Natural killer cell treated with Interleukin-12 subunit alpha and Interleukin-12 subunit beta and Interleukin-15 and Interleukin-18, amount 100 ng/mL, for 72 hours (primary cell): ENCODE data around the gene DPYD. TPM values are rescaled to one million over a fixed set of nuclear protein-coding genes. Genes with fewer than 3 reads are reported as not detected.

Source experiments
- ATAC-seq, 2 donors: fragments of 150-1000 bp; cut with Tn5 transposase in 1 of 2; sonication (Bioruptor Pico), chemical (Tn5 transposase) in 1 of 2; 2 replicates each; pipeline ENCODE4 v1.10.0; 2021
- DNase-seq: peaks from one replicate; pipeline ENCODE4 v3.0.0; 2022; ENCODE audit warnings: low spot score
- H3K27ac Mint-ChIP-seq, 2 donors: 1 replicate in 1 of 2; 2 replicates in 1 of 2; pipeline ENCODE4 v1.8.0; 2022; ENCODE audit warnings: mixed read lengths in 2 of 2, mild to moderate bottlenecking in 1 of 2, moderate library complexity in 1 of 2
- H3K27me3 Mint-ChIP-seq, 2 donors: 1 replicate in 1 of 2; 2 replicates in 1 of 2; pipeline ENCODE4 v1.8.0; 2022; ENCODE audit warnings: mixed read lengths in 2 of 2
- H3K36me3 Mint-ChIP-seq: one replicate; pipeline ENCODE4 v1.8.0; 2022; ENCODE audit warnings: mixed read lengths
- H3K4me1 Mint-ChIP-seq, 2 donors: 1 replicate in 1 of 2; 2 replicates in 1 of 2; pipeline ENCODE4 v1.8.0; 2022; ENCODE audit warnings: low read depth in 2 of 2, mixed read lengths in 2 of 2, mild to moderate bottlenecking in 1 of 2
- H3K4me3 Mint-ChIP-seq: one replicate; pipeline ENCODE4 v1.8.0; 2022; ENCODE audit warnings: mixed read lengths
- H3K9me3 Mint-ChIP-seq: 2 replicates; pipeline ENCODE4 v1.8.0; 2022; ENCODE audit warnings: mixed read lengths
- total RNA-seq, 2 donors: library from RNA; stranded (reverse); gene quantifications; one replicate each; pipeline ENCODE4 v1.2.3, GENCODE V29; 2022

The DPYD gene
- total RNA-seq, 2 donors from 2014 or later: 33.9 to 34.8 TPM

- H3K4me1 Mint-ChIP-seq: peaks cover 4 to 5% of the 10 kb centered on the region in 2 donors
- no peak overlapping the region for H3K27ac Mint-ChIP-seq
- no peak overlapping the region for H3K4me3 Mint-ChIP-seq
- ATAC-seq (no peak), DNase-seq (no peak)
- no peaks in the 10 kb centered on the region for H3K27me3 Mint-ChIP-seq
- H3K9me3 Mint-ChIP-seq: peaks cover 4% of the 10 kb centered on the region
- no peaks in the 10 kb centered on the region for H3K36me3 Mint-ChIP-seq
Measured at GRCh38 chr1:97506368-97506767, 414.5 kb downstream of the DPYD start.

DNA sequence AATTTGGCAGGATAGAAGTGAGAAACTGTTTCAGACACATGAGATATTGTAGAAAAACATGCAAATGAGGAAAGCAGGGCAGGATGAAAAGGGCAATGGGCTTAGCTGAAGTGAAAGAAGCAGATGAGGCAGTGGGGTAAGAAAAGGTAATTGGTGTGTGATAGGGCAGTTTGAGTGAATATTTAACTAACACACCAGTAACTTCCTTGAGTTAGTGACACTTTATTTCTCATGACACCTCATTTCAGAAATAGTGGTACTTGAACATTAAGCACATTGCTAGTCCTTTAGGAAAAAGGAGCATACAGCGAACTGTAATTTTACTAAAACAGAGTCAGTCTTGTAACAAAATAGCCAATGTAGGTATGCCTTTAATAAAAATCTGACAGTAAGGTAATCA, 415.0 kb downstream of the DPYD start:
- H3K9me3 Mint-ChIP-seq: peaks cover 4% of the 10 kb centered on the region
- DNase-seq (no peak), ATAC-seq (no peak)
- H3K36me3 Mint-ChIP-seq: no peaks in the 10 kb centered on the region
- H3K27me3 Mint-ChIP-seq: no peaks in the 10 kb centered on the region
- peak overlapping the region in 1 of 2 donors; percentile 9 for H3K27ac Mint-ChIP-seq
- peaks cover 4 to 5% of the 10 kb centered on the region in 2 donors for H3K4me1 Mint-ChIP-seq
- H3K4me3 Mint-ChIP-seq: no peak overlapping the region

GRCh38 chr1:97505289-97505688, 415.5 kb downstream of the DPYD start:
- ATAC-seq (no peak), DNase-seq (no peak)
- peak overlapping the region in 1 of 2 donors; percentile 9 for H3K27ac Mint-ChIP-seq
- peaks cover 4% of the 10 kb centered on the region for H3K9me3 Mint-ChIP-seq
- no peak overlapping the region for H3K4me3 Mint-ChIP-seq
- no peaks in the 10 kb centered on the region for H3K27me3 Mint-ChIP-seq
- H3K36me3 Mint-ChIP-seq: no peaks in the 10 kb centered on the region
- H3K4me1 Mint-ChIP-seq: peaks cover 4 to 5% of the 10 kb centered on the region in 2 donors

GRCh38 chr1:97502360-97502759, 418.5 kb downstream of the DPYD start:
- no peak for ATAC-seq
- no peak overlapping the region for H3K27ac Mint-ChIP-seq
- peaks cover 4 to 5% of the 10 kb centered on the region in 2 donors for H3K4me1 Mint-ChIP-seq
- H3K4me3 Mint-ChIP-seq: no peak overlapping the region
- H3K36me3 Mint-ChIP-seq: no peaks in the 10 kb centered on the region
- no peaks in the 10 kb centered on the region for H3K27me3 Mint-ChIP-seq
- no peaks in the 10 kb centered on the region for H3K9me3 Mint-ChIP-seq
- no peak for DNase-seq

GRCh38 chr1:97501628-97502027, 419.2 kb downstream of the DPYD start:
- DNase-seq (no peak), ATAC-seq (no peak)
- no peaks in the 10 kb centered on the region for H3K36me3 Mint-ChIP-seq
- no peaks in the 10 kb centered on the region for H3K27me3 Mint-ChIP-seq
- H3K4me3 Mint-ChIP-seq: no peak overlapping the region
- peaks cover 4 to 5% of the 10 kb centered on the region in 2 donors for H3K4me1 Mint-ChIP-seq
- no peak overlapping the region for H3K27ac Mint-ChIP-seq
- no peaks in the 10 kb centered on the region for H3K9me3 Mint-ChIP-seq

DNA sequence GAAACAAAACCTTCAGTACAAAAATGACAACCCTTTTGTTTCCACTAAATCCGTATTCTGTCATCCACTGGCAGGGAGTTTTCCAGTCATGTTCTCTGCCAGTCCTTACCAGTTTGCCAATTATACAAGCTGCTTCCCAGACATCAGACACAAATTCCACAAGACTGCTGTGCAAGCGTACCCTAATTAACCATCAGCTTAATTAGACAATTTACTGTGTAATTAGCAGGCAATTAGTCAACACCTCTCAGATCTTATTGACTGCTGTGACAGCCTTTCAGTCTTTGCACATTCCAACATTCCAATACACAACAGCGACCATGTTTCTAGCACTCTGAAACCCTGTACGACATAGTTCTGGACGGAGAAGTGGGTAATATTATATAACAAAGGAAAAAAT, 420.1 kb downstream of the DPYD start:
- Mint-ChIP-seq H3K4me1 (peaks cover 3 to 4% of the 10 kb centered on the region in 2 donors), H3K9me3 (no peaks in the 10 kb centered on the region), H3K27me3 (no peaks in the 10 kb centered on the region), H3K27ac (no peak overlapping the region), H3K36me3 (no peaks in the 10 kb centered on the region), H3K4me3 (no peak overlapping the region)
- ATAC-seq (no peak), DNase-seq (no peak)

GRCh38 chr1:97499667-97500066, 421.2 kb downstream of the DPYD start:
- no peak overlapping the region for H3K27ac Mint-ChIP-seq
- no peaks in the 10 kb centered on the region for H3K36me3 Mint-ChIP-seq
- H3K9me3 Mint-ChIP-seq: no peaks in the 10 kb centered on the region
- DNase-seq (no peak), ATAC-seq (no peak)
- H3K4me3 Mint-ChIP-seq: no peak overlapping the region
- H3K27me3 Mint-ChIP-seq: no peaks in the 10 kb centered on the region
- no peaks in the 10 kb centered on the region for H3K4me1 Mint-ChIP-seq

DNA sequence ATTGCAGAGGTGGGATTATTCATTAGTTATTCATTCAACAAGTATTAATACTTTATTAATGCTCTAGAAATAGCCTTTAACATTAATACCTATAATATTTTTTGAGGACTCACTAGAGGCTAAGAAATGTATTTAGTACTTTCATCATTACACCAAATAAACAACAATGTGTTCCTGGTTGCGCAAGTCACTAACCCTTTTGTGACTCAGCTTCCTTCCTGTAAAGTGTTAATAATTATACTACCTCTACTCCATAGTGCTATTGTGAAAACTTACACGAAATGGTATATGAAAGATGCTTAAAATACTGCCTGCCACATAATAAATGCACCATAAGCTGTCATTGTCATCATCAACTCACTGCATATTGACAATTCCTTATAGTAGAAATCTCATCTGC, 431.0 kb downstream of the DPYD start:
- no peaks in the 10 kb centered on the region for H3K27me3 Mint-ChIP-seq
- no peaks in the 10 kb centered on the region for H3K36me3 Mint-ChIP-seq
- H3K4me1 Mint-ChIP-seq: peaks cover 0 to 2% of the 10 kb centered on the region in 2 donors
- H3K4me3 Mint-ChIP-seq: no peak overlapping the region
- ATAC-seq (peak; percentile 67 to 76), DNase-seq (no peak)
- no peaks in the 10 kb centered on the region for H3K9me3 Mint-ChIP-seq
- H3K27ac Mint-ChIP-seq: no peak overlapping the region

- peaks cover 0 to 2% of the 10 kb centered on the region in 2 donors for H3K4me1 Mint-ChIP-seq
- H3K27me3 Mint-ChIP-seq: no peaks in the 10 kb centered on the region
- no peak for ATAC-seq
- H3K36me3 Mint-ChIP-seq: no peaks in the 10 kb centered on the region
- H3K4me3 Mint-ChIP-seq: no peak overlapping the region
- H3K27ac Mint-ChIP-seq: no peak overlapping the region
- no peak for DNase-seq
- H3K9me3 Mint-ChIP-seq: no peaks in the 10 kb centered on the region
Measured at GRCh38 chr1:97488530-97488929, 432.3 kb downstream of the DPYD start.

- Mint-ChIP-seq H3K36me3 (no peaks in the 10 kb centered on the region), H3K27ac (no peak overlapping the region), H3K9me3 (peaks cover 3% of the 10 kb centered on the region), H3K27me3 (no peaks in the 10 kb centered on the region), H3K4me3 (no peak overlapping the region), H3K4me1 (no peaks in the 10 kb centered on the region)
- DNase-seq (no peak), ATAC-seq (no peak)
Measured at GRCh38 chr1:97482022-97482421, 438.8 kb downstream of the DPYD start.

- peaks cover 4% of the 10 kb centered on the region for H3K9me3 Mint-ChIP-seq
- ATAC-seq (no peak), DNase-seq (no peak)
- H3K4me3 Mint-ChIP-seq: no peak overlapping the region
- H3K27ac Mint-ChIP-seq: no peak overlapping the region
- peaks cover 0 to 7% of the 10 kb centered on the region in 2 donors for H3K4me1 Mint-ChIP-seq
- peaks cover 4% of the 10 kb centered on the region for H3K36me3 Mint-ChIP-seq
- H3K27me3 Mint-ChIP-seq: no peaks in the 10 kb centered on the region
Measured at GRCh38 chr1:97467445-97467844, 453.4 kb downstream of the DPYD start.

- Mint-ChIP-seq H3K27ac (no peak overlapping the region), H3K4me1 (peaks cover 0 to 7% of the 10 kb centered on the region in 2 donors), H3K36me3 (peaks cover 4% of the 10 kb centered on the region), H3K4me3 (no peak overlapping the region), H3K27me3 (no peaks in the 10 kb centered on the region), H3K9me3 (peaks cover 4% of the 10 kb centered on the region)
- no peak for ATAC-seq
- no peak for DNase-seq
Measured at GRCh38 chr1:97464305-97464704, 456.5 kb downstream of the DPYD start.

DNA sequence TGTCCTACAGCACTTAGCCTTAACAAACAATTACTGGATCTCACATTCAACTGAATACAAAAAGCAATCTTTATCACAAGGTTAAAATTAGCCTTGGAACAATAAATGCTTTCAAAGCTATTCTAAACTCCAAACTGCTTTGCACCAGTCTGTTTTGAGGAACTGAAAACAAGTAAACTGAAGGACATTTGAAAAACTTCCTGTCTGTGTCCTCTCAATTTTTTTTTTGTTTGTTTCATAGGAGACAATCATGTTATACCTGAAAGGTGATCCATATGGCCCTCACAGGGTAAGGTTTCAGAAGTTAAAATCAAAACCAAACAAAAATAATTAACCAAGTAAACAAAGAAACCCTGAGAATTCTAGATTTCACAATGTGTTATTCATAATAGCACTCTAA, 459.1 kb downstream of the DPYD start:
- H3K27me3 Mint-ChIP-seq: no peaks in the 10 kb centered on the region
- peaks cover 4% of the 10 kb centered on the region for H3K9me3 Mint-ChIP-seq
- no peak overlapping the region for H3K27ac Mint-ChIP-seq
- DNase-seq (no peak), ATAC-seq (no peak)
- H3K36me3 Mint-ChIP-seq: peaks cover 4% of the 10 kb centered on the region
- no peak overlapping the region for H3K4me3 Mint-ChIP-seq
- peaks cover 0 to 7% of the 10 kb centered on the region in 2 donors for H3K4me1 Mint-ChIP-seq

DNA sequence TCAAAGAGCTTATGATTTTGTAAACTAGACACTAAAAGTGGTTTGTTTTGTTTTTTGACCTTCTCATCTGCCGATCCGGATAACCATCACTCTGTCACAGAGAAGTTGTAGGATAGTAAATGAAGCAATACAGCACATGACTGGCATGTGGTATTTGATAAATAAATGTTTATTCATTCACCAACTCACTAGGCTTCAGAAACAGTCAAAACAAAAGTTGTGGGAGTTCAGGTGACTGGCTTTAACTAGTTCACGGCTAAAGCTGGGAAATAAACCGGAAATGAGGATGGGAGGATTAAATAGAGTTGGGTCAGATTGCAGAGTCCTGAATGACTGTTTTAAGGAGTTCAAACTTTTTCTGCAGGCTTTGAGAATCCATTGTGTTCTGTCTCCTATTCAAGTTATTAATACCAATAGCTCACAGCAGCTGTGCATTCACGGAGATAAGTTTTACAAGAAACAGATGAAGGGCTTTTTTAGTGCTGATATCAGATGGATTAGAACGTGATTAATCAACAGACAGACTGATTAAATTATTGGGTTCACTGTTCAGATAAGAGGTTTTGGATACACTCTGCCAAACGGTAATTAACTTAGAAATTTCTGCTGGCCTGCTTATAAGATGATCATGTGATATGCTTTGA, 463.3 kb downstream of the DPYD start:
- no peak for DNase-seq
- no peak overlapping the region for H3K4me3 Mint-ChIP-seq
- no peaks in the 10 kb centered on the region for H3K4me1 Mint-ChIP-seq
- H3K9me3 Mint-ChIP-seq: peaks cover 2% of the 10 kb centered on the region
- H3K27ac Mint-ChIP-seq: no peak overlapping the region
- no peak for ATAC-seq
- no peaks in the 10 kb centered on the region for H3K27me3 Mint-ChIP-seq
- H3K36me3 Mint-ChIP-seq: no peaks in the 10 kb centered on the region

DNA sequence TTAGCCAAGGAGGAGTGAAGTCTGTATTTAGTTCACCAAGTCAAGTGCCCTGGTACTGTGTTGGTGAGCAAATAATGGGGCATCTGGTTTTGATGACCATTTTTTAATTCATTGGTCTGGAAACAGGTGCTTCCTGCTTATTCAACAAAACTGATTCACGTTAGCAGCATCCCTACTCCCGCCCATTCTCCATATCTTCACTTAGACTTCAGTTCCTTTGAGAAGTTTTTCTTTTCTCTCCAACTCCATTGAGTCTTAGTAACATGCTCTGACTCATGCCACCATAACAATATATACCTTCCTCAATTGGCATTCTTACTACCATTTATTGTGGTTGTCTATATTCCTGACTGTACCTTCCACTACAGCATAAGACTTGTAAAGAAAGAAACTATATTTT, 468.9 kb downstream of the DPYD start:
- Mint-ChIP-seq H3K27ac (no peak overlapping the region), H3K4me1 (no peaks in the 10 kb centered on the region), H3K9me3 (peaks cover 2% of the 10 kb centered on the region), H3K27me3 (no peaks in the 10 kb centered on the region), H3K4me3 (no peak overlapping the region), H3K36me3 (no peaks in the 10 kb centered on the region)
- ATAC-seq (no peak), DNase-seq (no peak)
